Kidney (tissue), 14 donors: ENCODE measurements around the gene AP3M1. TPM values are rescaled to one million over a fixed set of nuclear protein-coding genes. Genes with fewer than 3 reads are reported as not detected.

ENCODE experiments used
- DNase-seq, 5 donors: peaks; one replicate each; pipeline ENCODE4 v3.0.0-alpha.2; 2013 to 2020
- FAIRE-seq: peaks from 2 replicates; lab custom pipeline; 2012; peaks lifted over from hg19 to GRCh38; lab: Jason Lieb, UNC
- H3K27ac ChIP-seq, 2 donors: one replicate each; pipeline ENCODE4 v1.7.0; 2013; ENCODE audit warnings: low read depth in 2 of 2, low read length in 2 of 2, inconsistent platforms in 1 of 2
- H3K27me3 ChIP-seq: one replicate; pipeline ENCODE4 v1.7.1; 2013; ENCODE audit warnings: low read length, inconsistent platforms; ENCODE audit not compliant: control insufficient read depth, insufficient read depth
- H3K36me3 ChIP-seq, 3 donors: one replicate each; pipeline versions ENCODE4 v1.7.0 to v1.7.1; 2013; ENCODE audit warnings: low read length in 3 of 3, control low read depth in 1 of 3, inconsistent platforms in 1 of 3; ENCODE audit not compliant: insufficient read depth in 3 of 3, control insufficient read depth in 2 of 3
- H3K4me1 ChIP-seq, 3 donors: one replicate each; pipeline versions ENCODE4 v1.7.0 to v1.7.1; 2013; ENCODE audit warnings: low read length in 3 of 3, inconsistent platforms in 1 of 3, low read depth in 1 of 3; ENCODE audit not compliant: control insufficient read depth in 2 of 3, insufficient read depth in 2 of 3
- H3K4me3 ChIP-seq, 3 donors: one replicate each; pipeline versions ENCODE4 v1.7.0 to v1.8.1; 2013; ENCODE audit warnings: low read length in 3 of 3, control low read depth in 1 of 3, inconsistent platforms in 1 of 3
- H3K9ac ChIP-seq, 3 donors: one replicate each; pipeline versions ENCODE4 v1.7.0 to v1.7.1; 2013; ENCODE audit warnings: low read length in 3 of 3, control low read depth in 1 of 3, inconsistent platforms in 1 of 3
- H3K9me3 ChIP-seq, 3 donors: one replicate each; pipeline versions ENCODE4 v1.7.0 to v1.7.1; 2013; ENCODE audit warnings: low read length in 3 of 3, control low read depth in 1 of 3, inconsistent platforms in 1 of 3; ENCODE audit not compliant: control insufficient read depth in 2 of 3, insufficient read depth in 1 of 3
- CTCF ChIP-seq: IDR thresholded peaks from 3 replicates; pipeline ENCODE4 v1.5.1; 2012; ENCODE audit warnings: mild to moderate bottlenecking, moderate library complexity, borderline replicate concordance; ENCODE audit not compliant: insufficient read depth; ENCODE audit errors: extremely low read depth
- intact Hi-C: fragments of 100-400 bp; cut with DNase I; formaldehyde crosslinking; loops from one replicate; pipeline ENCODE4 v1.11.1; 2022
- polyA plus RNA-seq: library from polyadenylated mRNA; stranded (reverse); fragments of 350-450 nt; fragmentation: Illumina TruSeq; extraction: RNeasy Lipid Tissue Mini Kit (QIAGEN cat#74804); gene quantifications from one replicate; pipeline ENCODE4 v1.2.3, GENCODE V29; 2014; ENCODE audit warnings: low read depth, low replicate concordance; ENCODE audit not compliant: insufficient read depth
- total RNA-seq: library from RNA; stranded (reverse); fragmentation: NEBNext Ultra II Directional; extraction: Animal tissue kit (Norgen Biotek cat#: 25700); gene quantifications from one replicate; pipeline ENCODE4 v1.2.1, GENCODE V29; 2021
- donor health status: control.
- donor health status: control.
- donor health status: control.
- donor health status: control.
- donor health status: control.
- donor health status: DM: yes; HTN: yes; CAD: no.
- donor health status: Normal renal cell carcinoma (clear cell type).

Gene AP3M1
- total and polyA plus RNA-seq, 2 donors from 2014 or later: 14.6 to 30.1 TPM

GRCh38 chr10:74176380-74177139 is 25.9 kb upstream of the AP3M1 start:
- peaks cover 0 to 8% (median 0%) of the 10 kb centered on the region in 3 donors for H3K4me1 ChIP-seq
- H3K9me3 ChIP-seq: no peaks in the 10 kb centered on the region
- H3K9ac ChIP-seq: peak overlapping the region; percentile 83 to 96 (median 90)
- no peak for FAIRE-seq
- peak overlapping the region; percentile 91 to 100 (median 93) for H3K4me3 ChIP-seq
- intact Hi-C loops: no loop called here
- no peak for TF ChIP-seq CTCF
- peak overlapping the region; percentile 87 to 96 for H3K27ac ChIP-seq
- H3K36me3 ChIP-seq: no peaks in the 10 kb centered on the region
- H3K27me3 ChIP-seq: no peaks in the 10 kb centered on the region
- peak; percentile 93 to 98 (median 95) for DNase-seq

- TF ChIP-seq CTCF: no peak
- intact Hi-C loops: no loop called here
- FAIRE-seq (no peak), DNase-seq (no peak)
- Histone ChIP-seq H3K9me3 (no peaks in the 10 kb centered on the region), H3K9ac (peak overlapping the region; percentile 83 to 96 (median 90)), H3K27ac (peak overlapping the region; percentile 87 to 96), H3K27me3 (no peaks in the 10 kb centered on the region), H3K4me3 (peak overlapping the region; percentile 91 to 100 (median 93)), H3K36me3 (no peaks in the 10 kb centered on the region), H3K4me1 (peaks cover 0 to 8% (median 0%) of the 10 kb centered on the region in 3 donors)
These were observed 25.1 kb upstream of the AP3M1 start for GRCh38 chr10:74175510-74176379.

- DNase-seq (peak in 1 of 5 donors; percentile 39), FAIRE-seq (no peak)
- Histone ChIP-seq H3K9ac (no peak overlapping the region), H3K27ac (peak overlapping the region in 1 of 2 donors; percentile 20), H3K27me3 (no peaks in the 10 kb centered on the region), H3K9me3 (no peaks in the 10 kb centered on the region), H3K4me1 (peaks cover 0 to 8% (median 0%) of the 10 kb centered on the region in 3 donors), H3K36me3 (no peaks in the 10 kb centered on the region), H3K4me3 (no peak overlapping the region)
- intact Hi-C loops: no loop called here
- no peak for TF ChIP-seq CTCF
These were observed 23.9 kb upstream of the AP3M1 start for GRCh38 chr10:74174521-74174920.
